HAP-1 (cell line): ENCODE results near the gene POU3F1.
"Not testable (repeated sequence)": the region's sequence is repeated elsewhere in the genome, so short reads cannot be mapped to it uniquely, and the experiment has no call there.

Experiments used
- DNase-seq, 2 experiments: peaks; one replicate each; pipeline ENCODE4 v3.0.0-alpha.2; 2016 to 2020; ENCODE audit warnings: low spot score in 2 of 2
- H3K27me3 ChIP-seq: fragments of 250-450 bp; sonication (Bioruptor Pico); 2 replicates; pipeline ENCODE4 v1.5.1; 2020; ENCODE audit warnings: low read depth, mild to moderate bottlenecking, moderate library complexity
- H3K36me3 ChIP-seq: fragments of 250-450 bp; sonication (Bioruptor Pico); replicated peaks from 2 replicates; pipeline ENCODE4 v1.5.1; 2020; ENCODE audit warnings: mild to moderate bottlenecking
- H3K4me1 ChIP-seq: fragments of 250-450 bp; sonication (Bioruptor Pico); 2 replicates; pipeline ENCODE4 v1.5.1; 2020; ENCODE audit warnings: mild to moderate bottlenecking
- H3K4me3 ChIP-seq: fragments of 250-450 bp; sonication (Bioruptor Pico); 2 replicates; pipeline ENCODE4 v1.5.1; 2020; ENCODE audit warnings: mild to moderate bottlenecking, moderate library complexity
- H3K9me3 ChIP-seq: fragments of 250-450 bp; sonication (Bioruptor Pico); 2 replicates; pipeline ENCODE4 v1.5.1; 2020; ENCODE audit warnings: mild to moderate bottlenecking, moderate library complexity
- in situ Hi-C: fragments of 300-500 bp; cut with MboI; formaldehyde crosslinking; loops from 3 replicates; pipeline ENCODE4 v1.14.3; 2020; ENCODE audit warnings: low sequenced_read_pairs, inconsistent platforms, mixed read lengths

The POU3F1 gene

GRCh38 chr1:38034871-38035270, 11.7 kb downstream of the POU3F1 start:
- Histone ChIP-seq H3K4me3 (no peak overlapping the region), H3K4me1 (no peaks in the 10 kb centered on the region), H3K9me3 (no peaks in the 10 kb centered on the region), H3K36me3 (no peaks in the 10 kb centered on the region), H3K27me3 (no peaks in the 10 kb centered on the region)
- DNase-seq, result no peak
- in situ Hi-C loops, result loop anchor here (10.0 to 25.0 kb wide), 2 partner anchors 552 to 780 kb away; no protein-coding TSS in a partner anchor

- not testable (repeated sequence) for DNase-seq, H3K9me3 ChIP-seq, H3K4me3 ChIP-seq, H3K4me1 ChIP-seq, H3K27me3 ChIP-seq, H3K36me3 ChIP-seq
- in situ Hi-C loops, result loop anchor here (10.0 to 25.0 kb wide), 2 partner anchors 554 to 782 kb away; no protein-coding TSS in a partner anchor
These were observed 13.6 kb downstream of the POU3F1 start for GRCh38 chr1:38032992-38033391.

GRCh38 chr1:38031513-38031866, 15.1 kb downstream of the POU3F1 start:
- H3K4me3 ChIP-seq, result no peak overlapping the region
- H3K4me1 ChIP-seq, result no peaks in the 10 kb centered on the region
- no peaks in the 10 kb centered on the region for H3K9me3 ChIP-seq
- no peaks in the 10 kb centered on the region for H3K36me3 ChIP-seq
- no peaks in the 10 kb centered on the region for H3K27me3 ChIP-seq
- in situ Hi-C loops, result loop anchor here (10.0 to 25.0 kb wide), 2 partner anchors 556 to 783 kb away; no protein-coding TSS in a partner anchor
- DNase-seq, result no peak

- DNase-seq, result no peak
- in situ Hi-C loops, result loop anchor here (10.0 to 25.0 kb wide), 2 partner anchors 556 to 784 kb away; no protein-coding TSS in a partner anchor
- H3K4me3 ChIP-seq, result no peak overlapping the region
These were observed 15.7 kb downstream of the POU3F1 start for GRCh38 chr1:38030596-38031512.

GRCh38 chr1:38029685-38030511, 16.7 kb downstream of the POU3F1 start:
- DNase-seq, result no peak
- H3K4me3 ChIP-seq, result no peak overlapping the region
- peaks cover 11% of the 10 kb centered on the region for H3K36me3 ChIP-seq
- in situ Hi-C loops, result loop anchor here (5.0 to 25.0 kb wide), 4 partner anchors 455 to 802 kb away; no protein-coding TSS in a partner anchor
- H3K4me1 ChIP-seq, result no peaks in the 10 kb centered on the region
- no peaks in the 10 kb centered on the region for H3K9me3 ChIP-seq
- no peaks in the 10 kb centered on the region for H3K27me3 ChIP-seq

More at GRCh38 chr1:38030596-38031512, 15.7 kb downstream of the POU3F1 start:
- Histone ChIP-seq H3K36me3 (peaks cover under 1% of the 10 kb centered on the region; the same call in 1 of the 2 replicates), H3K27me3 (no peaks in the 10 kb centered on the region), H3K9me3 (no peaks in the 10 kb centered on the region), H3K4me1 (no peaks in the 10 kb centered on the region)

GRCh38 chr1:38029081-38029681, 17.4 kb downstream of the POU3F1 start:
- Histone ChIP-seq H3K4me1 (no peaks in the 10 kb centered on the region), H3K36me3 (peaks cover 15% of the 10 kb centered on the region), H3K27me3 (no peaks in the 10 kb centered on the region), H3K4me3 (no peak overlapping the region), H3K9me3 (no peaks in the 10 kb centered on the region)
- DNase-seq, result peak; percentile 7 to 63
- in situ Hi-C loops, result loop anchor here (5.0 to 25.0 kb wide), 3 partner anchors 456 to 803 kb away; no protein-coding TSS in a partner anchor

GRCh38 chr1:38028671-38029070, 17.9 kb downstream of the POU3F1 start:
- in situ Hi-C loops, result loop anchor here (5.0 to 25.0 kb wide), 3 partner anchors 456 to 804 kb away; no protein-coding TSS in a partner anchor
- H3K4me1 ChIP-seq, result no peaks in the 10 kb centered on the region

GRCh38 chr1:38028105-38028591, 18.4 kb downstream of the POU3F1 start:
- DNase-seq, result no peak
- Histone ChIP-seq H3K36me3 (peaks cover 25% of the 10 kb centered on the region), H3K4me1 (no peaks in the 10 kb centered on the region), H3K27me3 (no peaks in the 10 kb centered on the region), H3K4me3 (no peak overlapping the region), H3K9me3 (no peaks in the 10 kb centered on the region)
- in situ Hi-C loops, result loop anchor here (5.0 to 25.0 kb wide), 3 partner anchors 457 to 804 kb away; no protein-coding TSS in a partner anchor

More at GRCh38 chr1:38028671-38029070, 17.9 kb downstream of the POU3F1 start:
- no peaks in the 10 kb centered on the region for H3K9me3 ChIP-seq
- H3K36me3 ChIP-seq, result peaks cover 20% of the 10 kb centered on the region
- no peak for DNase-seq
- no peak overlapping the region for H3K4me3 ChIP-seq
- no peaks in the 10 kb centered on the region for H3K27me3 ChIP-seq

- Histone ChIP-seq H3K4me3 (no peak overlapping the region), H3K4me1 (no peaks in the 10 kb centered on the region), H3K9me3 (no peaks in the 10 kb centered on the region), H3K27me3 (no peaks in the 10 kb centered on the region), H3K36me3 (peaks cover 32% of the 10 kb centered on the region)
- DNase-seq, result no peak
- in situ Hi-C loops, result loop anchor here (5.0 to 25.0 kb wide), 3 partner anchors 457 to 805 kb away; no protein-coding TSS in a partner anchor
These were observed 19.1 kb downstream of the POU3F1 start for GRCh38 chr1:38027201-38028104.

GRCh38 chr1:38026592-38027200, 19.9 kb downstream of the POU3F1 start:
- peaks cover 38% of the 10 kb centered on the region for H3K36me3 ChIP-seq
- peak; percentile 40 to 72 for DNase-seq
- in situ Hi-C loops, result loop anchor here (5.0 to 25.0 kb wide), 3 partner anchors 458 to 806 kb away; no protein-coding TSS in a partner anchor
- no peaks in the 10 kb centered on the region for H3K27me3 ChIP-seq
- H3K4me1 ChIP-seq, result no peaks in the 10 kb centered on the region
- no peak overlapping the region for H3K4me3 ChIP-seq
- H3K9me3 ChIP-seq, result no peaks in the 10 kb centered on the region

GRCh38 chr1:38025664-38026063, 20.9 kb downstream of the POU3F1 start:
- H3K9me3 ChIP-seq, result no peaks in the 10 kb centered on the region
- in situ Hi-C loops, result loop anchor here (5.0 to 25.0 kb wide), 3 partner anchors 459 to 807 kb away; no protein-coding TSS in a partner anchor
- DNase-seq, result no peak
- no peaks in the 10 kb centered on the region for H3K27me3 ChIP-seq
- H3K36me3 ChIP-seq, result peaks cover 47% of the 10 kb centered on the region
- no peak overlapping the region for H3K4me3 ChIP-seq
- no peaks in the 10 kb centered on the region for H3K4me1 ChIP-seq

- DNase-seq, result no peak
- no peaks in the 10 kb centered on the region for H3K27me3 ChIP-seq
- in situ Hi-C loops, result loop anchor here (5.0 to 25.0 kb wide), 3 partner anchors 460 to 807 kb away; no protein-coding TSS in a partner anchor
- H3K9me3 ChIP-seq, result no peaks in the 10 kb centered on the region
- H3K36me3 ChIP-seq, result peaks cover 51% of the 10 kb centered on the region
- no peak overlapping the region for H3K4me3 ChIP-seq
- H3K4me1 ChIP-seq, result no peaks in the 10 kb centered on the region
These were observed 21.4 kb downstream of the POU3F1 start for GRCh38 chr1:38025233-38025632.
